Motor neuron (in vitro differentiated cells): Measurements from ENCODE around the gene ZNF79. TPM values are rescaled to one million over a fixed set of nuclear protein-coding genes. Genes with fewer than 3 reads are reported as not detected.

Experiments
- ATAC-seq, 8 experiments: fragments of 200-7000 bp; cut with Tn5 transposase; replicated peaks in 6 of 8; 2 replicates each; pipeline ENCODE4 v1.8.0; 2021; ENCODE audit warnings: mild to moderate bottlenecking in 8 of 8, moderate library complexity in 8 of 8
- H3K27ac ChIP-seq, 2 donors: fragments of 250-450 bp; sonication (Bioruptor Pico); 2 replicates each; pipeline ENCODE4 v1.9.0; 2021; ENCODE audit warnings: antibody characterized with exemption in 2 of 2, mild to moderate bottlenecking in 2 of 2, moderate library complexity in 1 of 2
- H3K4me1 ChIP-seq, 2 donors: fragments of 250-450 bp; sonication (Bioruptor Pico); replicated peaks in 1 of 2; 2 replicates each; pipeline ENCODE4 v1.6.1; 2021; ENCODE audit warnings: antibody characterized with exemption in 2 of 2, mild to moderate bottlenecking in 2 of 2, moderate library complexity in 1 of 2
- H3K4me3 ChIP-seq, 5 donors: fragments of 250-450 bp; sonication (Bioruptor Pico); 2 replicates each; pipeline ENCODE4 v1.9.0; 2021; ENCODE audit warnings: antibody characterized with exemption in 5 of 5, mild to moderate bottlenecking in 5 of 5, moderate library complexity in 4 of 5
- WGBS, 10 experiments: fragments of 450-650 bp; shearing (Covaris generic); methylation state at CpG; one replicate each; pipeline ENCODE4 v1.0.0; 2022; 5-methylcytosine and 5-hydroxymethylcytosine counted together
- in situ Hi-C, 9 experiments: fragments of 400-800 bp; cut with MboI; loops; one replicate each; pipeline ENCODE4 v1.15.0; 2021; ENCODE audit warnings: low sequenced_read_pairs in 9 of 9, low pct_unique_long_range_greater_than_20kb in 2 of 9; ENCODE audit not compliant: unreplicated experiment in 9 of 9
- total RNA-seq, 8 experiments: library from RNA; unstranded; fragments of 300-600 nt; gene quantifications; 2 replicates each; pipeline versions ENCODE4 v1.2.3 to v1.2.4, GENCODE V29; 2022

The ZNF79 gene
- total RNA-seq, 8 experiments from 2014 or later, result 8.5 to 13.3 (median 11.1) TPM

GRCh38 chr9:127419348-127419747 lies 4.8 kb upstream of the ZNF79 start:
- in situ Hi-C loops, result loop anchor here in 1 of 9 experiments (10.0 kb wide), 1 partner anchor 205 kb away; no protein-coding TSS in a partner anchor

GRCh38 chr9:127421057-127421456 lies 3.1 kb upstream of the ZNF79 start:
- peaks cover 23 to 31% of the 10 kb centered on the region in 2 donors for H3K4me1 ChIP-seq
- no peak for ATAC-seq
- 79 to 100% (median 89%) methylated on average over 4 to 7 of the region's 7 CpGs; no CpG with 5 or more reads in 5 of the 10 experiments for WGBS, 10 experiments
- in situ Hi-C loops, result no loop called here
- no peak overlapping the region for H3K4me3 ChIP-seq
- H3K27ac ChIP-seq, result no peak overlapping the region

More at GRCh38 chr9:127419348-127419747, 4.8 kb upstream of the ZNF79 start:
- no peak overlapping the region for H3K4me3 ChIP-seq
- WGBS, 10 experiments, result 50 to 100% (median 71%) methylated on average over 1 to 4 of the region's 6 CpGs; no CpG with 5 or more reads in 6 of the 10 experiments
- no peak overlapping the region for H3K27ac ChIP-seq
- H3K4me1 ChIP-seq, result peaks cover 15 to 22% of the 10 kb centered on the region in 2 donors
- peak in 2 of 8 experiments; percentile 6 to 30 for ATAC-seq

DNA sequence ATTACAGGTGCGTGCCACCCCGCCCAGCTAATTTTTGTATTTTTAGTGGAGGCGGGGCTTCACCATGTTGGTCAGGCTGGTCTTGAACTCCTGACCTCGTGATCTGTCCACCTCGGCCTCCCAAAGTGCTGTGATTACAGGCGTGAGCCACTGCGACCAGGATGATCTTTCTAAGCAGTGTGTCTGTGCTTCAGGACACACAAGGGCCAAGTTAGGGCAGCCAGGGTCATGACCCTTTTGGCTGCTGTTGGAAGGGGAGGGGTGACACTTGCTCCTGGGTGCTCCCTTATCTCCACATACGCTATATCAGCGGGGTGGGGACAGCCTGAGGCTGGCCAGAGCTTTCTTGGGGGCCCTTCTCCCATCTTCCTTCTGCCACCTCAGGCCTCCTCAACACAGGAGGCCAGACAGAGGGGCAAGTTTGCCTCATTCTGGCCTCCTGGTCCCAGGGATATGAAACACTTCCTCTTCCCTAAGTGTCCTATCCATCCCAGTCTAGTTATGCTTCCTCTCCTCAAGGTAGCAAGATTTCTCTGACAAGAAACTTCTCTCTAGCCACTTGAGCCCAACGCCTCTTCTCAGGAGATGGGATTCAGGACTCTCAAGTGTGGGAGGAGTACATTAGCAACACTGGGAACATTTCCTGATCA lies 1.9 kb upstream of the ZNF79 start:
- Histone ChIP-seq H3K4me3 (peak overlapping the region in 3 of 5 donors; percentile 82), H3K27ac (no peak overlapping the region), H3K4me1 (peaks cover 24 to 31% of the 10 kb centered on the region in 2 donors)
- in situ Hi-C loops, result no loop called here
- WGBS, 10 experiments, result 80 to 100% methylated on average over 1 to 5 of the region's 10 CpGs; no CpG with 5 or more reads in 8 of the 10 experiments
- ATAC-seq, result no peak

GRCh38 chr9:127422787-127423186 lies 1.4 kb upstream of the ZNF79 start:
- peaks cover 24 to 31% of the 10 kb centered on the region in 2 donors for H3K4me1 ChIP-seq
- H3K4me3 ChIP-seq, result peak overlapping the region; percentile 52 to 82 (median 82)
- 0 to 70% (median 19%) methylated on average over 1 to 5 of the region's 6 CpGs; no CpG with 5 or more reads in 2 of the 10 experiments for WGBS, 10 experiments
- ATAC-seq, result no peak
- in situ Hi-C loops, result no loop called here
- no peak overlapping the region for H3K27ac ChIP-seq

DNA sequence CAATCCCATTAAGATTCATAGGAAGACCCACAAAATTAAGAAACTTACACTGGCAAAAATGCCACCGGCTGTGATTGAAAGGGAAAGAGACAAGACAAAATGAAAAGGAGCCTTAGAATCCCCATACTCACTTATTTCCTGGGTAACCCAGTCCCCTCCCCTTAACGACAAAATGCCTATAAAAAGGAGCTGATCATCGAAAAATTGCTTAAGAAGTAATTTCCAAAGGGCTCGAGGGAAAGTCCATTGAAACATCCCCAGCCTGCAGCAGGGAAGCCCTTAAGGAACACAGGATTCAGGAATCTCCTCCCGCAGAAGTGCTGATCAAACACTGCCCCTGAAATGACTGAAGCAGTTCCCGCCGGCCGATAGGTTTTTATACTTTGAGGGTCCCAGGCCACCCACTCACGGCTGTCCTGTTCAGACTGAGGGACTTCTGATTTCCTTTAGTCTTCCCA lies 677 bp upstream of the ZNF79 start:
- in situ Hi-C loops, result no loop called here
- Histone ChIP-seq H3K27ac (peak overlapping the region; percentile 94 to 97), H3K4me1 (peaks cover 22 to 26% of the 10 kb centered on the region in 2 donors), H3K4me3 (peak overlapping the region; percentile 52 to 82 (median 82))
- 0 to 6% (median 0%) methylated on average over 1 to 5 of the region's 9 CpGs; no CpG with 5 or more reads in 3 of the 10 experiments for WGBS, 10 experiments
- ATAC-seq, result peak in 3 of 8 experiments; percentile 1 to 40 (median 3)

- Histone ChIP-seq H3K4me3 (peak overlapping the region; percentile 52 to 82 (median 82)), H3K27ac (peak overlapping the region; percentile 94 to 97), H3K4me1 (peaks cover 20 to 21% of the 10 kb centered on the region in 2 donors)
- peak in 2 of 8 experiments; percentile 40 to 52 for ATAC-seq
- in situ Hi-C loops, result no loop called here
- 0 to 5% (median 0%) methylated on average over 1 to 13 of the region's 13 CpGs; no CpG with 5 or more reads in 5 of the 10 experiments for WGBS, 10 experiments
Observed at GRCh38 chr9:127424676-127424999, 456 bp downstream of the ZNF79 start.

- Histone ChIP-seq H3K4me1 (peaks cover 20 to 21% of the 10 kb centered on the region in 2 donors), H3K4me3 (no peak overlapping the region), H3K27ac (no peak overlapping the region)
- in situ Hi-C loops, result no loop called here
- 86 to 100% (median 98%) methylated on average over 1 to 2 of the region's 2 CpGs; no CpG with 5 or more reads in 4 of the 10 experiments for WGBS, 10 experiments
- no peak for ATAC-seq
Observed at GRCh38 chr9:127426756-127427155, 2.6 kb downstream of the ZNF79 start.

DNA sequence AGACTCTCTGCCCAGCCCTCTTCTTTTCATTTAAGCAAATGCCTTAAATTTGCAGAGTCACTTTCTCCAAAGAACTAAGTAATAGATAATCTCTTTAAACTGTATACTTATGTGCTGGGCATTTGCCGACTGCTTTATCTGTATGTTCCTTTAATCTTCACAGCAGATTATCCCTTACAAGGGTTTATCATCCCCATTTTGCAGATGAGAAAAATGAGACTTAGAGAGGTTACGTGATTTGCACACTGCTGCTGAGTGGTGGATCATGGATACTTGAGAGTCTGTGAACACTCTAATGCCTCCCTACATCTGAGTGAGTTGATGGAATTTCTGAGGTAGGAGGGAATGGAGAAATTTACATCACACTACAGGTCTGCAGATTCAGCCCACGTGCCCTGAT lies 4.2 kb downstream of the ZNF79 start:
- no peak for ATAC-seq
- WGBS, 10 experiments, result 61 to 100% (median 100%) methylated on average over 1 to 3 of the region's 3 CpGs; no CpG with 5 or more reads in 1 of the 10 experiments
- no peak overlapping the region for H3K4me3 ChIP-seq
- H3K4me1 ChIP-seq, result peaks cover 8 to 12% of the 10 kb centered on the region in 2 donors
- in situ Hi-C loops, result no loop called here
- H3K27ac ChIP-seq, result no peak overlapping the region

DNA sequence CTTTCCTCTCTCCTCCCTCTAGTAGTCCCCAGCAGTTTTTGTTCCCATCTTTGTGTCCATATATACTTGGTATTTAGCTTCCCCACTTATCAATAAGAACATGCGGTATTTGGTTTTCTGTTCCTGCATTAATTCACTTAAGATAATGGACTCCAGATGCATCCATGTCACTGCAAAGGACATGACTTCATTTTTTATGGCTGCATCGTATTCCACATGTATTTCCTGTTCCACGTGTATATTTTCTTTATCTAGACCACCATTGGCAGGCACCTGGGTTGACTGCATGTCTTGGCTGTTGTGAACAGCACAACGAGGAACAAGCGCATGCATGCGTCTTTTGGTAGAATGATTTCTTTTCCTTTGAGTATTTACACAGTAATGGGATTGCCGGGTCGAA lies 6.2 kb downstream of the ZNF79 start:
- in situ Hi-C loops, result no loop called here
- Histone ChIP-seq H3K4me3 (no peak overlapping the region), H3K4me1 (peaks cover 4 to 8% of the 10 kb centered on the region in 2 donors), H3K27ac (no peak overlapping the region)
- ATAC-seq, result no peak
- WGBS, 10 experiments, result 83 to 100% (median 96%) methylated on average over 2 to 8 of the region's 8 CpGs; no CpG with 5 or more reads in 1 of the 10 experiments

GRCh38 chr9:127437497-127438264 lies 13.5 kb downstream of the ZNF79 start:
- ATAC-seq, result no peak

DNA sequence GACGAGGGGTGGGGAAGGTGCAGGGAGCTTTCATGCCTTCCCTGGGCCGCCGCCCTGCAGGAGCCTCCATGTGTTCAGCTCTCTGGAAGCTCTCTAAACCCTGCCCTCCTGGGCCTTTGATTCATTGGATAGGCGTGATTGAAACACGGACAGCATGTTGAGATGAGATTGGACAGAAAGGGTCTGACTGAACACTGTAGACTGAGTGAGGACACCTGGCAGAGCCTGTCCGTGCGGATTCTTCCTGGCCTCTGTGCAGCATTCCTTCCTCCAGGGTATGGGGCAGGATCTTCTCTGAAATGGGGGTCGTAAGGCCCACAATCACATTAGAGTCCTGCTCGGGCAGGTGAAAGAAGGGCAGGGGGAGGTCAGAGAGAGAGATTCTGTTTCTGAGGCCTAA lies 14.2 kb downstream of the ZNF79 start:
- no peaks in the 10 kb centered on the region for H3K4me1 ChIP-seq
- ATAC-seq, result no peak
- in situ Hi-C loops, result no loop called here
- H3K4me3 ChIP-seq, result no peak overlapping the region
- WGBS, 10 experiments, result 88 to 100% (median 90%) methylated on average over 1 to 7 of the region's 9 CpGs; no CpG with 5 or more reads in 3 of the 10 experiments
- no peak overlapping the region for H3K27ac ChIP-seq

More at GRCh38 chr9:127437497-127438264, 13.5 kb downstream of the ZNF79 start:
- Histone ChIP-seq H3K27ac (no peak overlapping the region), H3K4me1 (no peaks in the 10 kb centered on the region), H3K4me3 (no peak overlapping the region)
- in situ Hi-C loops, result no loop called here
- 80 to 100% (median 97%) methylated on average over 1 to 8 of the region's 12 CpGs; no CpG with 5 or more reads in 3 of the 10 experiments for WGBS, 10 experiments

DNA sequence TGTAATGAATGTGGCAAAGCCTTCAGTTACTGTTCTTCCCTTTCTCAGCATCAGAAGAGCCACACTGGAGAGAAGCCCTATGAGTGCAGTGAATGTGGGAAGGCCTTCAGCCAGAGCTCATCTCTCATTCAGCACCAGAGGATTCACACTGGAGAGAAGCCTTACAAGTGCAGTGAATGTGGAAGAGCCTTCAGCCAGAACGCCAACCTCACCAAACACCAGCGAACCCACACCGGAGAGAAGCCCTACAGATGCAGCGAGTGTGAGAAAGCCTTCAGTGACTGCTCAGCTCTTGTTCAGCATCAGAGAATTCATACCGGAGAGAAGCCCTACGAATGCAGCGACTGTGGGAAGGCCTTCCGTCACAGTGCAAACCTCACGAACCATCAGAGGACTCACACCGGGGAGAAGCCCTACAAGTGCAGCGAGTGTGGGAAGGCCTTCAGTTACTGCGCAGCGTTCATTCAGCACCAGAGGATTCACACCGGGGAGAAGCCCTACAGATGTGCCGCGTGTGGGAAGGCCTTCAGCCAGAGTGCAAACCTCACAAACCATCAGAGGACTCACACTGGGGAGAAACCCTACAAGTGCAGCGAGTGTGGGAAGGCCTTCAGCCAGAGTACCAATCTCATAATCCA lies 20.2 kb downstream of the ZNF79 start:
- WGBS, 10 experiments, result 86 to 100% (median 95%) methylated on average over 1 to 14 of the region's 17 CpGs; no CpG with 5 or more reads in 4 of the 10 experiments
- Histone ChIP-seq H3K4me3 (no peak overlapping the region), H3K4me1 (peaks cover 3 to 7% of the 10 kb centered on the region in 2 donors), H3K27ac (no peak overlapping the region)
- in situ Hi-C loops, result no loop called here
- ATAC-seq, result peak in 6 of 8 experiments; percentile 6 to 19 (median 10)
